ELF-1 (cell line): ENCODE measurements around the gene RCBTB1.
A peak's percentile ranks its signal among the peaks of the same experiment; 100 is the strongest.

Source experiments
- DNase-seq: peaks from one replicate; pipeline ENCODE4 v3.0.0-alpha.2; 2016; ENCODE audit warnings: low read depth, low spot score

RCBTB1 gene

DNA sequence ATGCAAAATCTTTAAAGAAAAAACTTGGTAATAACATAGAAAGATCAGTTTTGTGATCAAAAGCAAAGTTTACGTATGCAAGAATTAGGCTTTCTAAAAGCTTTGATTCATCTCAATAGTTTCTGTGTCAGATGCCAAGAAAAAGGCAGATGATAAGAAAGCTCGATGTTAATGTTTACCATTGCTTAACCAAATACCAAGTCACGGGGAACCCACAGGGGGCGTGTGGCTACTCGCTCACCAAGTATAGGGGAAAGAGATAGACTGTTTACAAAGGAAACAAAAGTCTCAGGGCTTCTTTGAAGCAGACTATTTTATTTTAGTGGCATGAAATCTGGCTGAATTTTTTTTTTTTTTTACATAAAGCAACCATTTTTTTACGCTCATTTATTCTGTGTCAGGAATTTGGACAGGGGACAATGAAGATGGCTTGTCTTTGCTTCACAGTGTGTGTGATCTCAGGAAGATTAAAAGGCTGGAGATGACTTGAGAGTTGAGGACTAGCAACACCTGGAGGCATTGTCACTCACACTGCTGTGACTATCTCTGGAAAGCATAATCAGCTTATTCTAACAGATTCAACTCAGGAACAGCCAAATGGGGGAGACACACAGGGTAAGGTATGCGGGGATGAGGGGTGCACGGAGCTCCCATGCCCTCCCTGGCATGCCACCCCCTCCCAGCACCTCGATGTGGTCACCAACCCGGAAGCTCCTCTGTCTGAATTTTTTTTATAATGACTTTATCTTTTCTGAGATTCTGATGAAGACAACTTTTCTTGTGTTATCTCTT lies 24.9 kb downstream of the RCBTB1 start:
- DNase-seq, result peak; percentile 13

GRCh38 chr13:49559006-49559405 lies 26.4 kb downstream of the RCBTB1 start:
- no peak for DNase-seq

DNA sequence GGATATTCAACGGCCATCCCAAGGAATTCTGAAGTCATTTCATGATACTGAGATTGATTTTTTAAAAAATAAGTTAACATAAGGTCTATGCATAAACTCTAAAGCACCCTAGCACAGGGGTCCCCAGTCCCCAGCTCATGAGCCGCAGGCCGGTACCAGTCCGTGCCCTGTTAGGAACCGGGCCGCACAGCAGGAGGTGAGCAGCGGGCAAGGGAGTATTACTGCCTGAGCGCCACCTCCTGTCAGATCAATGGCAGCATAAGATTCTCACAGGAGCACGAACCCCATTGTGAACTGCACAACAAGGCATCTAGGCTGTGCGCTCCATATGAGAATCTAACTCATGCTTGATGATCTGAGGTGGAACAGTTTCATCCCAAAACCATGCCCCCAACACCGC lies 31.0 kb downstream of the RCBTB1 start:
- DNase-seq, result no peak

- no peak for DNase-seq
Observed at GRCh38 chr13:49553888-49554287, 31.5 kb downstream of the RCBTB1 start.

DNA sequence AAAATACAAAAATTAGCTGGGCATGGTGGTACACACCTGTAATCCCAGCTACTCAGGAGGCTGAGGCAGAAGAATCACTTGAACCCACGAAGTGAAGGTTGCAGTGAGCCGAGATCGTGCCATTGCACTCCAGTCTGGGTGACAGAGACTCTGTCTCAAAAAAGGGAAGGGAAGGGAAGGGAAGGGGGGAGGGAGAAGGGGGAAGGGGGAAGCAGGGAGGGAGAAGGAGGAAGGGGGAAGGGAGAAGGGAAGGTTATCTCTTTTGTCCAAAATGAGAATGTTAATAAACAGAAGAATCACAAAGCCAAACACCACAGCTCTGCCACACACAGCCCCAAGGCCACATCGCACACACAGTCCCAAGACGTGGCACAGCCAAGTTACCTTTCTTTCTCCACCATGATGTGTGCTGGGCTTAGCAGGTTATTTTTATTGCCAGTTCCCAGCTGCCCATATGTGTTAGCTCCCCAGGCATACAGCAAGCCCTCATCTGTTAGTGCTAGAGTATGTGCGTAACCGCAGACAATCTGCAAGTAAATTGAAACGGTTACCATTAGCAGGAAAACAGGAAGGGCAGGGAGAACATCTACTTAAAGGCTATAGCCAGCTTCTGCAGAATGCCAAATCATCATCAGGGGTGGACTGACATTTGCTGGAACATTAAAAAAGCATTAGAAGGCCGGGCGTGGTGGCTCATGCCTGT lies 34.3 kb downstream of the RCBTB1 start:
- no peak for DNase-seq

DNA sequence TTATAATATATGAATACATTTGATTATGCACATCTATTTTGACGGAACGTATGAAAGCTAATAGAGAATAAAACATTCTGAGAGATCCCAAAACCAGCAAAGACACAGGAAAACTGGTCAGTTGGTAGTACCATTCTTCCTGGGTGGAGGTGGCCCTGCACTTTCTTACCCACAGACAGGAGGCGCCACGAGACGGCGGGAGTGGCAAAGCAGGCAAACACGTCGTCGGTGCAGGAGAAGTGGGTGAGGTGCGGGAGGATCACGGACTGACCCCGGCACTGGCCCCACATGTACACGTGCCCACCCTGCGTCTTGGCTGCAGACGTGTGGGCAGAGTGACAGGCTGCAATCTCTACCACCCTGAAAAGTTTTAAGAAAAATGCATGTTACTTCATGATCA lies 36.1 kb downstream of the RCBTB1 start:
- peak; percentile 6 for DNase-seq

DNA sequence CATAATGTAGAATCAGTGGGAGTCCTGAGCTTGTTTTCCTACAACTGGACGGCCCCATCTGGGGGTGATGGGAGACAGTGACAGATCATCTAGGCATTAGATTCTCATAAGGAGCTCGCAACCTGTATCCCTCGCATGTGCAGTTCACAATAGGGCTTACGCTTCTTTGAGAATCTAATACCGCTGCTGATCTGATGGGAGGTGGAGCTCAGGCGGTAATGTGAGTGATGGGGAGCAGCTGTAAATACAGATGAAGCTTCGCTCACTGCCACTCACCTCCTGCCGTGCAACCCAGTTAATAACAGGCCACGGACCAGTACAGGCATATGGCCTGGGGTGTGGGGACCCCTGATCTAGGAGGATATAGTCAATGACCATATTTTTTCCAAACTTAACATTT lies 38.8 kb downstream of the RCBTB1 start:
- DNase-seq, result no peak

GRCh38 chr13:49545661-49546060 lies 39.7 kb downstream of the RCBTB1 start:
- peak; percentile 47 for DNase-seq

- DNase-seq, result no peak
Observed at GRCh38 chr13:49543656-49544055, 41.7 kb downstream of the RCBTB1 start.

DNA sequence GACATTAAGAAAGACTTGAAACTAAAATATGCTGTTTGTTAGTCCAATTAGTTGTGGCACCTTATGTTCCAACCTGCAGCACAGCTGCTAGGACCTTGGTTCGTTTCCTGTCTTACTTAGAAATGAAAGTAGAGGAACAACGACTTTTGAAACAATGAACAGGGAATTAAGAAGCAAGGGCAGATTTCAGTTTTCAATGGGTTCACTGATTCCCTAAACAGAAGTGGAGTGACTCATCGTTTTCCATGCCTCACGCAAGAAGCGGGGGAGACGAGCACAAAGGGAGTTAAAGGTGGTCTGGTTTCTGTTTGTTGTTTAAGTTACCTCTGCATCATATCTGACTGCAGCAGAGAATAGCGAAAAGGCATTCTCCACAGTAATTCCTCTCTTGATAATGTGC lies 44.8 kb downstream of the RCBTB1 start:
- DNase-seq, result peak; percentile 35

DNA sequence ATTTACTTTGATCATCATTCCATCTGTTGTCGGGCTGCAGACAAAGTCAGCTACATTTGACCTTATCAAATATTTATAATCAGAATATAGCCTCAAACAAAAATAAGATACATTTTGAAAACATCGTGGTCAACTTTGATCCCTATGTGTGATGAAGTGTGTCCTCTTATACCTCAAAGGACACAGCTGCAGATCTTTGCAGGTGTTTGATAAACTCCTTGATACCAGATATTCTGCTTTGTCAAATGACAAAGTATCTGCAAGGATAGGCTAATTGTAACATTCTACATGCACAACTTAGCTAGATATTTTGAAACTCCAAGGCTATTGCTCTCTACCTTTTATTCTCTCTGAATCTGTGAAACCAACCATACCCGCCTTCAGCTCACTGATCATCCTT lies 45.6 kb downstream of the RCBTB1 start:
- no peak for DNase-seq

DNA sequence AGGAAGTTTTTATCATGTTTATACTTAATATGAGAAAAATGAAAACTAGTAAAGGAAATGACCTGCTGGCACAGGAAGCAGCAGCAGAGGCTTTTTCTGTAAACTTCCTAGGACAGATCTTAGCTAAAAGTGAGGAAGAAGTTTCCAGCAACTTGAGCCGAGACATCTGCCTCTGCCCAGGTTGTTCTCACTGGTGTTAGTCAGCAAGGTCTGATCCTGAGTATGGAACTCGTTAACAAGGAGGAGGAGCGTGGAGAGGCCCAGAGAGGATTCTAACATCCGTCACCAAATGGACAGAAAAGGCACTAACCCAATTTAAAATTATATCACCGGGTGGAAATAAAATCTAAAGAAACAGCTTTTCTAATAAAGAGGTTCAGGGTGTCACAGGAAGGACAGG lies 46.0 kb downstream of the RCBTB1 start:
- no peak for DNase-seq

DNA sequence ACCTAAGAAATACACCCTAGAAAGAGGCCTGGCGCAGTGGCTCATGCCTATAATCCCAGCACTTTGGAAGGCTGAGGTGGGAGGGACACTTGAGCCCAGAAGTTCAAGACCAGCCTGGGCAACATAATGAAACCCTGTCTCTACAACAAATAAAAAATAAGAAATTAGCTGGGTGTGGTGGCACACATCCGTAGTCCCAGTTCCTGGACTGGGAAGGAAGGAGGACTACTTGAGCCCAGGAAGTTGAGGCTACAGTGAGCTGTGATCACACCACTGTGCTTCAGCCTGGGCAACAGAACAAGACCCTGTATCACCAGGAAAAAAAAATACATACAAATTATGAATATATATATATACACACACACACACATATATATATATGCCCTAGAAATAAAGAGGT lies 47.0 kb downstream of the RCBTB1 start:
- DNase-seq, result no peak

DNA sequence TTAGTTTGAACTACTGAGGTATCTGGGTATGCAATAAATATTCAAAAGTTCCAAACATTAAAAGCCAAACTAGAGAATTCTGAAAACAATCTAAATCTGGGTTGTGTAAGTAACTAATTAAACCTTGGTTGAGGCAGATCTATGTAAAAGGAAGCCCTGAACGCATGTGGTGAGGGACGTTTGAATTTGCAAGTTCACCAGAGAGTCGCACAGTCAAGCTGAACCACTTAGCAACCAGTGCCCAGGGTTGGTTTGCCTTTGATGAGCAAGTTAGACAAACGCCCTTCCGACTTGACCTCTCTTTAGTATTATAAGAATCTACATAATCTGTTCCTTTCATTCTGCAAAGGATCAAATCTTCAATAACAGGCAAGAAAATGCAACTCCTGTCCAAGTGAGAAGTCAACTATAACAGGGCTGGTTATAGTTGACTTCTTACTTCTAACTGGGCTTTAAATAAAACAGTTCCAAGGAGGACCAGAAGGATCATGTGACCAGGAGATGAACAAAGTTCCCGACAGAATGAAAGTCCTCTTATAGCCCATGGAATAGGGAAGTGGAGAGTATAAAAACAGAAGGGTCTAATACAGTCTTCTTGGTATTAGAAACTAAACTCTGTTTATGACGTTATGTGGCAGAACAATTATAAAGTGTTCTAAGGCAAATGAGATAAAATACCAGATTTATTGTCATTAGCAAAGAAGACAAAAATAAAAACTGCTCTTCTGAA lies 49.0 kb downstream of the RCBTB1 start:
- no peak for DNase-seq

GRCh38 chr13:49533591-49534269 lies 51.6 kb downstream of the RCBTB1 start:
- DNase-seq, result no peak

GRCh38 chr13:49533011-49533410 lies 52.3 kb downstream of the RCBTB1 start:
- DNase-seq, result no peak

DNA sequence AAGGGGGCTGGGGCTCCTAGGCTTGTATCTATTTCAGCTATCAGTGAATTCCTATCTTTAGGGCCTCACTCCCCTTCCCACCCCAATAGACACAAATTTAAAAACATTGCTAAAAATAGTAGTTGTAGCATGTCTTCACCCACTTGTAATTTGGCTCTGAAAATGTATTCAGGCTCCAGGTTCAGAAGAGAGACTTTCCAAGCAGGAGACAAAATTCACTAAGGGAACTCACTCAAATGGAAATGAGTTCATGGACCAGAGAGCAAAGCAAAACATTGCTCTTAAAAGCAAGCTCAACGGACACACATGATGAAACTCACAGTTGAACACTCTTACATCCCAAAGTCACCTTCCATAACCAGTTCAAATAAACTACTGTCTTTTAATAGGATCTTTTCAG lies 52.8 kb downstream of the RCBTB1 start:
- no peak for DNase-seq

DNA sequence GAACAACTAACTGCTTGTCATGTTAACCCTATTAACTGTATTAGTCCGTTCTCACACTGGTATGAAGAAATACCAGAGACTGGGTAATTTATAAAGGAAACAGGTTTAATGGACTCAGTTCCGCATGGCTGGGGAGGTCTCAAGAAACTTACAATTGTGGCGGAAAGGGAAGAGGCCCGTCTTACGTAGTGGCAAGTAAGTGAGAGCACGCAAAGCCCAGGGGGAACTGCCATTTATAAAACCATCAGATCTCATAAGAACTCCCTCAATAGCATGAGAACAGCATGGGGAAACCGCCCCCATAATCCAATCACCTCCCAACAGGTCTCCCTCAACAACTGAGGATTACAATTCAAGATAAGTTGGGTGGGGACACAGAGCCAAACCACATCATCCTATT lies 54.9 kb downstream of the RCBTB1 start:
- no peak for DNase-seq

- DNase-seq, result no peak
Observed at GRCh38 chr13:49528161-49528560, 57.2 kb downstream of the RCBTB1 start.

DNA sequence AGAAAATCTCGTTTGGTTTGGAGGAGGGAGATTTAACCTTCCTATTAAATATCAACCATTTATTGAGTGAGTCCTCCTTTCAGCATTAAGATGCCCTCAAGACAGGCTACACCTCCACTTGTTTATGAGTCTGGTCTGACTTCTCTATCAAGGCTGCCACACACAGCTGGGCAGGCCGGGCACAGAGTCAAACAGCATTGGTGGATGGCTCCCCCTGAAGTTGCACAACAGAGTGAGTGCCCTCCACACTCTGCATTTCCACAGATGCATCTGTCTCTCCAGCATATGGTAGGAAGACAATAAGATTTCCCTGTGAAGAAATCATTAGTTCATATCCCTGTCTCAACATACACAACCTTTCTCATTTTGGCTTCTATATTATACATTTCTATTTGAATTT lies 58.2 kb downstream of the RCBTB1 start:
- no peak for DNase-seq

DNA sequence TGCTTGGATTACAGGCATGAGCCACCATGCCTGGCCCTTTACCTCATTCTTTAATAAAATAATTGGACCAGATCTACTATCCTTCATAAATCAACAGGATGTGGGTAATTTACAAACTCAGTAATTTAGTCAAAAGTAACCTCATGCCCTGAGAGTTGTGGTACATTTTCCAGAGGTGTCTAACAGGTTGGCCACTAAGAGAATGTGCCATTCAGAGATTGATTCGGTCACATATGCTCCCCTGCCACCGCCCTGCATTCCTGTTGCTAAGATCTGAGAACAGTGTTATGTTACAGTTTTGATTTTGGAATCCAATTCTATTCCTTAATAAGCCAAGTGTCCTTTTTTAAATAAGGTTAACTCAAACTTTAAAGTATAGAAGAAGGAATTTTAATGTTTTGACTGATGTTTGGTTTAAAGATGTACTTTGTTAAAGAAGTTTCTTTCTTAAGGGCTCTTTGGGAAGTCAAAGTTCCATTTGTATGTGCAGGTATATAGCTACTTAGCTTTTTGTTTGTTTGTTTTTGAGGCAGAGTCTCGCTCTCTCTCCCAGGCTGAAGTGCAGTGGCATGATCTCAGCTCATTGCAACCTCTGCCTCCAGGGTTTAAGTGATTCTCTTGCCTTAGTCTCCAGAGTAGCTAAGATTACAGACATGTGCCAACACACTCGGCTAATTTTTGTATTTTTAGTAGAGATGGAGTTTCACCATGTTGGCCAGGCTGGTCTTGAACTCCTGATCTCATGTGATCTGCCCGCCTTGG lies 60.4 kb downstream of the RCBTB1 start:
- no peak for DNase-seq
